IMR-90 (cell line): ENCODE measurements around the gene KRTAP1-5. TPM values are rescaled to one million over a fixed set of nuclear protein-coding genes. Genes with fewer than 3 reads are reported as not detected.

Experiments
- ATAC-seq: fragments of 200-7000 bp; cut with Tn5 transposase; 2 replicates; pipeline ENCODE4 v1.9.1; 2020; ENCODE audit warnings: low read depth, mild to moderate bottlenecking, moderate library complexity
- Bru-seq: library from RNA; stranded (reverse); fragments of 400-500 nt; gene quantifications from one replicate; lab custom pipeline; 2021; lab: Mats Ljungman, UMichigan
- BruChase-seq, 2 experiments: library from RNA; stranded (reverse); fragments of 400-500 nt; gene quantifications; one replicate each; lab custom pipeline; 2021; lab: Mats Ljungman, UMichigan
- BruUV-seq: library from RNA; stranded (reverse); fragments of 400-500 nt; replicated peaks from 2 replicates; lab custom pipeline; 2021; lab: Mats Ljungman, UMichigan
- CTCF ChIA-PET: fragments of 300-600 bp; formaldehyde crosslinking; extraction: SDS; loops from one replicate; lab custom pipeline; 2021; ENCODE audit warnings: antibody characterized with exemption; lab: Yijun Ruan, JAX
- POLR2A ChIA-PET: fragments of 300-600 bp; sonication (Branson Sonifier 250); formaldehyde crosslinking; loops from one replicate; lab custom pipeline; 2022; ENCODE audit warnings: antibody characterized with exemption; ENCODE audit not compliant: unreplicated experiment; lab: Charles Lee
- DNase-seq: peaks from one replicate; pipeline ENCODE4 v3.0.0; 2013
- H2AFZ ChIP-seq: replicated peaks from 2 replicates; pipeline ENCODE3; 2013; ENCODE audit warnings: low read length, mild to moderate bottlenecking; ENCODE audit not compliant: poor library complexity
- H2AK5ac ChIP-seq: 2 replicates; pipeline ENCODE4 v1.6.1; 2013; ENCODE audit warnings: low read depth, low read length, inconsistent platforms
- H2AK9ac ChIP-seq: replicated peaks from 2 replicates; pipeline ENCODE3; 2013; ENCODE audit warnings: mild to moderate bottlenecking, low read depth, low read length, moderate library complexity; ENCODE audit not compliant: poor library complexity
- H2BK120ac ChIP-seq: 2 replicates; pipeline ENCODE4 v1.6.1; 2013; ENCODE audit warnings: low read depth, low read length, inconsistent platforms
- H2BK15ac ChIP-seq: 3 replicates; pipeline ENCODE4 v1.6.1; 2013; ENCODE audit warnings: low read depth, low read length, inconsistent platforms
- H2BK20ac ChIP-seq: 2 replicates; pipeline ENCODE4 v1.6.1; 2013; ENCODE audit warnings: low read depth, mild to moderate bottlenecking, inconsistent platforms, low read length, moderate library complexity
- H2BK5ac ChIP-seq: 2 replicates; pipeline ENCODE4 v1.6.1; 2013; ENCODE audit warnings: mild to moderate bottlenecking, low read depth, low read length, inconsistent platforms; ENCODE audit not compliant: poor library complexity, severe bottlenecking
- H3K14ac ChIP-seq: replicated peaks from 2 replicates; pipeline ENCODE4 v1.6.1; 2013; ENCODE audit warnings: low read depth, low read length, inconsistent platforms
- H3K18ac ChIP-seq: 2 replicates; pipeline ENCODE4 v1.6.1; 2013; ENCODE audit warnings: low read depth, low read length, control low read depth
- H3K23ac ChIP-seq: 2 replicates; pipeline ENCODE4 v1.6.1; 2013; ENCODE audit warnings: low read depth, low read length, inconsistent platforms
- H3K27ac ChIP-seq: 2 replicates; pipeline ENCODE4 v1.5.1; 2013; ENCODE audit warnings: mild to moderate bottlenecking, control low read depth, low read length; ENCODE audit not compliant: insufficient read depth
- H3K27me3 ChIP-seq: 2 replicates; pipeline ENCODE4 v1.6.1; 2013; ENCODE audit warnings: low read length; ENCODE audit not compliant: control insufficient read depth, insufficient read depth
- H3K36me3 ChIP-seq: 2 replicates; pipeline ENCODE4 v1.6.1; 2013; ENCODE audit warnings: low read length, mixed read lengths; ENCODE audit not compliant: control insufficient read depth, insufficient read depth
- H3K4ac ChIP-seq: 2 replicates; pipeline ENCODE4 v1.6.1; 2013; ENCODE audit warnings: low read depth, low read length, inconsistent platforms
- H3K4me1 ChIP-seq: 2 replicates; pipeline ENCODE4 v1.6.1; 2013; ENCODE audit warnings: low read length, mixed read lengths; ENCODE audit not compliant: control insufficient read depth, insufficient read depth
- H3K4me2 ChIP-seq: 2 replicates; pipeline ENCODE4 v1.6.1; 2013; ENCODE audit warnings: low read depth, mild to moderate bottlenecking, control low read depth, low read length, moderate library complexity
- H3K4me3 ChIP-seq: 2 replicates; pipeline ENCODE4 v1.5.1; 2013; ENCODE audit warnings: low read depth, mild to moderate bottlenecking, control low read depth, low read length, moderate library complexity; ENCODE audit not compliant: insufficient read depth
- H3K56ac ChIP-seq: 2 replicates; pipeline ENCODE4 v1.6.1; 2013; ENCODE audit warnings: low read length, inconsistent platforms; ENCODE audit not compliant: insufficient read depth; ENCODE audit errors: extremely low read depth
- H3K79me1 ChIP-seq, 2 experiments: 2 replicates each; pipeline ENCODE4 v1.6.1; 2013; ENCODE audit warnings: low read length in 2 of 2, inconsistent platforms in 1 of 2, low read depth in 1 of 2
- H3K9ac ChIP-seq: 2 replicates; pipeline ENCODE4 v1.6.1; 2013; ENCODE audit warnings: low read depth, low read length, control low read depth
- H3K9me1 ChIP-seq: 2 replicates; pipeline ENCODE4 v1.6.1; 2013; ENCODE audit warnings: low read length, inconsistent platforms; ENCODE audit not compliant: insufficient read depth
- H3K9me3 ChIP-seq: 2 replicates; pipeline ENCODE4 v1.6.1; 2013; ENCODE audit warnings: low read length; ENCODE audit not compliant: control insufficient read depth, insufficient read depth
- H4K20me1 ChIP-seq: 2 replicates; pipeline ENCODE4 v1.6.1; 2013; ENCODE audit warnings: low read length, inconsistent platforms; ENCODE audit not compliant: insufficient read depth
- H4K5ac ChIP-seq: 2 replicates; pipeline ENCODE4 v1.6.1; 2013; ENCODE audit warnings: mild to moderate bottlenecking, low read depth, low read length, control low read depth
- H4K8ac ChIP-seq, 2 experiments: 2 replicates each; pipeline ENCODE4 v1.6.1; 2013; ENCODE audit warnings: low read depth in 2 of 2, low read length in 2 of 2, control low read depth in 1 of 2, inconsistent platforms in 1 of 2
- H4K91ac ChIP-seq: 2 replicates; pipeline ENCODE4 v1.6.1; 2013; ENCODE audit warnings: low read depth, low read length, inconsistent platforms; ENCODE audit not compliant: insufficient read depth
- BHLHE40 ChIP-seq: fragments of 150-350 bp; IDR thresholded peaks from 2 replicates; pipeline ENCODE4 v1.6.1; 2016; ENCODE audit warnings: mild to moderate bottlenecking, low read depth, low read length
- CEBPB ChIP-seq: IDR thresholded peaks from 2 replicates; pipeline ENCODE4 v1.6.1; 2012; ENCODE audit warnings: low read depth, low read length, improper control_type of control experiment
- CHD1 ChIP-seq: IDR thresholded peaks from 2 replicates; pipeline ENCODE4 v1.6.1; 2012; ENCODE audit warnings: low read depth, low read length, improper control_type of control experiment
- FOS ChIP-seq: fragments of 150-350 bp; IDR thresholded peaks from 2 replicates; pipeline ENCODE4 v1.6.1; 2016; ENCODE audit warnings: low read depth, low read length
- MAZ ChIP-seq: IDR thresholded peaks from 2 replicates; pipeline ENCODE4 v1.6.1; 2012; ENCODE audit warnings: low read depth, mild to moderate bottlenecking, low read length, improper control_type of control experiment, moderate library complexity, borderline replicate concordance
- NFE2L2 ChIP-seq: fragments of 150-350 bp; IDR thresholded peaks from 2 replicates; pipeline ENCODE4 v1.6.1; 2016; ENCODE audit warnings: low read depth, mild to moderate bottlenecking, low read length
- POLR2A ChIP-seq: IDR thresholded peaks from 2 replicates; pipeline ENCODE4 v1.6.1; 2012; ENCODE audit warnings: mild to moderate bottlenecking, low read depth, low read length
- RAD21 ChIP-seq: IDR thresholded peaks from 2 replicates; pipeline ENCODE4 v1.6.1; 2012; ENCODE audit warnings: low read length, improper control_type of control experiment
- RCOR1 ChIP-seq: IDR thresholded peaks from 2 replicates; pipeline ENCODE4 v1.6.1; 2012; ENCODE audit warnings: mild to moderate bottlenecking, low read length, improper control_type of control experiment; ENCODE audit not compliant: insufficient replicate concordance
- RFX5 ChIP-seq: IDR thresholded peaks from 2 replicates; pipeline ENCODE4 v1.8.0; 2012; ENCODE audit warnings: low read depth, mild to moderate bottlenecking, low read length, moderate library complexity
- SMC3 ChIP-seq: fragments of 150-350 bp; IDR thresholded peaks from 2 replicates; pipeline ENCODE4 v1.6.1; 2016; ENCODE audit warnings: low read depth, mild to moderate bottlenecking, antibody characterized with exemption, low read length, moderate library complexity
- USF2 ChIP-seq: fragments of 150-350 bp; IDR thresholded peaks from 2 replicates; pipeline ENCODE4 v1.6.1; 2017; ENCODE audit warnings: mild to moderate bottlenecking, antibody characterized with exemption, low read length, low read depth
- WGBS, 2 experiments: methylation state at CpG; one replicate each; pipeline versions ENCODE4 v1.1.5 to v1.1.7; 2013; ENCODE audit warnings: missing lambda C conversion rate in 2 of 2; ENCODE audit not compliant: insufficient read length in 1 of 2; ENCODE audit errors: extremely low coverage in 2 of 2; 5-methylcytosine and 5-hydroxymethylcytosine counted together
- dilution Hi-C: fragments of 300-500 bp; cut with HindIII; formaldehyde crosslinking; loops from one replicate; pipeline ENCODE4 v1.14.3; 2018; ENCODE audit warnings: low sequenced_read_pairs; ENCODE audit not compliant: unreplicated experiment
- in situ Hi-C: fragments of 300-500 bp; cut with MboI; formaldehyde crosslinking; loops from 3 replicates; pipeline ENCODE4 v1.14.3; 2019; ENCODE audit warnings: low sequenced_read_pairs, inconsistent platforms, mixed read lengths
- intact Hi-C: fragments of 100-400 bp; cut with micrococcal nuclease; formaldehyde crosslinking; loops from 2 replicates; pipeline ENCODE4 v1.10.0; 2022
- long read RNA-seq: library from polyadenylated mRNA; unstranded; transcript quantifications from one replicate; pipeline ENCODE4 v2.0.0, GENCODE V29; 2021; ENCODE audit not compliant: unreplicated experiment
- polyA plus RNA-seq, 3 experiments: library from polyadenylated mRNA; depleted of rRNA; stranded (reverse); fragments of >200 nt; gene quantifications; 2 replicates each; pipeline ENCODE4 v1.2.3, GENCODE V29; 2012; ENCODE audit warnings: low replicate concordance in 1 of 3
- total RNA-seq: library from RNA; depleted of rRNA; stranded (reverse); fragments of >200 nt; gene quantifications from 2 replicates; pipeline ENCODE4 v1.2.3, GENCODE V29; 2012; rRNA removed
- TF ChIP-seq, protein P1 (sequence below): conservative IDR thresholded peaks from 2 replicates; pipeline ENCODE4 v1.5.1; 2012; ENCODE audit warnings: mild to moderate bottlenecking, low read depth, low read length, improper control_type of control experiment

The KRTAP1-5 gene
- total RNA-seq: 33.1 and 34.8 TPM in 2 replicates
- 27.0 and 35.9 TPM in 2 replicates for polyA plus RNA-seq (2012; rRNA removed)
- polyA plus RNA-seq (2012; cell fraction: cytosol; rRNA removed): 42.1 and 58.5 TPM in 2 replicates
- 9.3 and 25.0 TPM in 2 replicates for polyA plus RNA-seq (2012; cell fraction: nucleus; rRNA removed; ENCODE audit: low replicate concordance)
- Bru-seq, nascent RNA: percentile 78 among the genes with signal in this experiment
- percentile 79 among the genes with signal in this experiment for BruChase-seq, experiment 1, labeled RNA remaining after a 6-hour chase
- percentile 93 among the genes with signal in this experiment for BruChase-seq, experiment 2, labeled RNA remaining after a 2-hour chase
- long read RNA-seq, transcript KRTAP1-5-201 (1 exons, 1,177 nt): major isoform, 36 of 36 reads
- long read RNA-seq, partial matches to known transcripts: 0 of 36 reads
- long read RNA-seq, other reads (novel, unspliced or antisense): 0 of 36 reads

DNA sequence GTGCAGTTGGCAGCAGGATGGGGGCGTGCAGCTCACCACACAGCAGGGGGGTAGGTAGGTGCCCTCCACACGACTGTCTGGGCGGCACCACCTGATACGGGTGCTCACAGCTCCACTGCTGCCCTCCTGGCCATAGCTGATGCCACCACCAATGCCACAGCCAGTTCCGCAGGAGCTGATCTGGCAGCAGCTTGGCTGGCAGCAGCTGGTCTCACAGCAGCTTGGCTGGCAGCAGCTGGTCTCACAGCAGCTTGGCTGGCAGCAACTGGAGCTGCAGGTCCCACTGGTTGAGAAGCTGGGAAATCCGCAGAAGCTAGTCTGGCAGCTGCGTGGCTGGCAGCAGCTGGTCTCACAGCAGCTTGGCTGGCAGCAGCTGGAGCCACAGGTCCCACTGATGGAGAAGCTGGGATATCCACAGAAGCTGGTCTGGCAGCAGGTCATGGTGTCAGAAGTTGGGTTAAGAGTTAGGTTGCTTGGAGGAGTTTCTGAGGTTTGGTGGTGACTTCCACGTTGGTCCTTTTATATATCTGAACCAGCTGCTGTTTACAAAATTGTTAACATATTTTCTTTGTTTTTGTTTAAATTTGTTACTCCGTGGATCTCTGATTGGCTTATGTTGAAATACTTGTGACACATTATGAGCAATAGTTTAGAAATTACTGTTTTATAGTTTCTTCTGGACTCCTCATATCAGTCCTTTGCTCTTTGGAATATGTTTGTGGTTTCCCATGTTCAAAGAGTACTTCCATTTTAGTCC lies at the start of gene KRTAP1-5:
TSS of gene KRTAP1-5 (minus strand) at position 494 of the 757 bp plus-strand sequence. CDS start at position 441, 53 bp downstream.
- peak within 1 kb of the TSS; percentile 29 for H3K4me2 ChIP-seq
- 100% methylated on average over 2 of the region's 9 CpGs; no CpG with 5 or more reads in 1 of the 2 experiments for WGBS, 2 experiments
- H2AK5ac ChIP-seq: peak within 1 kb of the TSS; percentile 88
- H3K4ac ChIP-seq: peak within 1 kb of the TSS; percentile 75
- no peaks in the 10 kb centered on the region for H3K79me1 ChIP-seq
- H2BK15ac ChIP-seq: peak within 1 kb of the TSS; percentile 93; the same call in 2 of the 3 replicates
- ChIA-PET POLR2A (interaction anchor here (0.6 to 1.2 kb wide), 3 partner anchors 12 to 1074 kb away, joined by 3 to 8 read pairs (median 3); no protein-coding TSS in a partner anchor), CTCF (no interaction called here)
- H4K5ac ChIP-seq: peak within 1 kb of the TSS; percentile 56; the same call in 1 of the 2 replicates
- DNase-seq: peak; percentile 91
- intact Hi-C loops (no loop called here), in situ Hi-C loops (no loop called here), dilution Hi-C loops (no loop called here)
- peak within 1 kb of the TSS; percentile 89 for H4K91ac ChIP-seq
- H3K14ac ChIP-seq: peak within 1 kb of the TSS; percentile 73
- no peaks in the 10 kb centered on the region for H3K36me3 ChIP-seq
- H3K56ac ChIP-seq: no peak within 1 kb of the TSS
- H3K27ac ChIP-seq: peak within 1 kb of the TSS; percentile 47
- H4K20me1 ChIP-seq: no peaks in the 10 kb centered on the region
- H2AFZ ChIP-seq: peak within 1 kb of the TSS; percentile 40
- H2BK120ac ChIP-seq: peak within 1 kb of the TSS; percentile 60
- H3K9me3 ChIP-seq: no peaks in the 10 kb centered on the region
- H2AK9ac ChIP-seq: peak within 1 kb of the TSS; percentile 33
- H3K9ac ChIP-seq: no peak within 1 kb of the TSS
- peak; percentile 93 for ATAC-seq
- H3K23ac ChIP-seq: no peak within 1 kb of the TSS
- H3K4me1 ChIP-seq: peaks cover 13% of the 10 kb centered on the region
- H3K9me1 ChIP-seq: peaks cover 7% of the 10 kb centered on the region
- H3K18ac ChIP-seq: peak within 1 kb of the TSS; percentile 91
- peak within 1 kb of the TSS in 1 of 2 experiments; percentile 74; a peak in 2 of 4 replicates for H4K8ac ChIP-seq
- H3K27me3 ChIP-seq: no peaks in the 10 kb centered on the region
- no peak within 1 kb of the TSS for H3K4me3 ChIP-seq
- BruUV-seq: TSS peak; percentile 94
- peak within 1 kb of the TSS; percentile 90 for H2BK5ac ChIP-seq
- peak within 1 kb of the TSS; percentile 57; the same call in 1 of the 2 replicates for H2BK20ac ChIP-seq
- no peak for TF ChIP-seq RAD21
- peak; percentile 28 for TF ChIP-seq RCOR1
- TF ChIP-seq BHLHE40: peak; percentile 4; the same call in 1 of the 2 replicates
- no peak for TF ChIP-seq CHD1
- TF ChIP-seq USF2: no peak
- TF ChIP-seq RFX5: no peak
- no peak for TF ChIP-seq POLR2A
- TF ChIP-seq CEBPB: peak; percentile 93
- no peak for TF ChIP-seq NFE2L2
- TF ChIP-seq SMC3: no peak
- TF ChIP-seq FOS: 0 out of 2 replicates have a peak, but pooled peaks have one; percentile 28
- TF ChIP-seq MAZ: no peak
- TF ChIP-seq, protein P1, sequence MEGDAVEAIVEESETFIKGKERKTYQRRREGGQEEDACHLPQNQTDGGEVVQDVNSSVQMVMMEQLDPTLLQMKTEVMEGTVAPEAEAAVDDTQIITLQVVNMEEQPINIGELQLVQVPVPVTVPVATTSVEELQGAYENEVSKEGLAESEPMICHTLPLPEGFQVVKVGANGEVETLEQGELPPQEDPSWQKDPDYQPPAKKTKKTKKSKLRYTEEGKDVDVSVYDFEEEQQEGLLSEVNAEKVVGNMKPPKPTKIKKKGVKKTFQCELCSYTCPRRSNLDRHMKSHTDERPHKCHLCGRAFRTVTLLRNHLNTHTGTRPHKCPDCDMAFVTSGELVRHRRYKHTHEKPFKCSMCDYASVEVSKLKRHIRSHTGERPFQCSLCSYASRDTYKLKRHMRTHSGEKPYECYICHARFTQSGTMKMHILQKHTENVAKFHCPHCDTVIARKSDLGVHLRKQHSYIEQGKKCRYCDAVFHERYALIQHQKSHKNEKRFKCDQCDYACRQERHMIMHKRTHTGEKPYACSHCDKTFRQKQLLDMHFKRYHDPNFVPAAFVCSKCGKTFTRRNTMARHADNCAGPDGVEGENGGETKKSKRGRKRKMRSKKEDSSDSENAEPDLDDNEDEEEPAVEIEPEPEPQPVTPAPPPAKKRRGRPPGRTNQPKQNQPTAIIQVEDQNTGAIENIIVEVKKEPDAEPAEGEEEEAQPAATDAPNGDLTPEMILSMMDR: no peak
